ENCODE results near the gene HDAC11. TPM values are rescaled to one million over a fixed set of nuclear protein-coding genes. Genes with fewer than 3 reads are reported as not detected.
"Not testable (repeated sequence)": the region's sequence is repeated elsewhere in the genome, so short reads cannot be mapped to it uniquely, and the experiment has no call there.

Gene HDAC11
- total and polyA plus RNA-seq, 2 of the 13 experiments (the other 11 are each of a cell fraction or from before 2014, with no cell fraction given), result 13.7 to 33.1 TPM

GRCh38 chr3:13440204-13440817, 39.8 kb upstream of the HDAC11 start:
- Histone ChIP-seq H3K4me3 (replicated peaks in 1 of 3; ENCODE audit: insufficient read depth in 1 of 3, low read depth in 2 of 3, low read length in 3 of 3) (no peak overlapping the region), H3K79me2 (ENCODE audit: insufficient read depth, low read length) (no peaks in the 10 kb centered on the region), H2AFZ (ENCODE audit: low read length) (no peak overlapping the region), H3K27me3 (ENCODE audit: control insufficient read depth in 1 of 2, insufficient read depth in 2 of 2, low read length in 2 of 2) (no peaks in the 10 kb centered on the region), H4K20me1 (ENCODE audit: insufficient read depth, low read length) (no peaks in the 10 kb centered on the region), H3K4me1 (ENCODE audit: insufficient read depth, low read length) (no peaks in the 10 kb centered on the region), H3K27ac (ENCODE audit: extremely low read length, insufficient read depth, low read length) (no peak overlapping the region), H3K9me3 (ENCODE audit: low read length) (no peaks in the 10 kb centered on the region), H3K4me2 (ENCODE audit: low read depth, low read length) (no peak overlapping the region), H3K36me3 (replicated peaks in 1 of 2; ENCODE audit: control insufficient read depth in 1 of 2, insufficient read depth in 2 of 2, low read length in 2 of 2) (no peaks in the 10 kb centered on the region), H3K9ac (ENCODE audit: insufficient read depth, low read depth, low read length) (no peak overlapping the region)
- ChIA-PET CTCF (ENCODE audit: low intra/inter-chr PET ratio, low total read pairs) (no interaction called here), POLR2A (no interaction called here)
- no peak; the same call in 2 of the 3 replicates for ATAC-seq
- 31% methylated on average over 4 of the region's 4 CpGs for WGBS (ENCODE audit: low lambda C conversion rate)
- no TSS peak for BruUV-seq (replicated peaks)
- TF ChIP-seq ADNP (CRISPR knock-in tag; IDR thresholded peaks at IDR 0.05) (no peak), ATF3 (CRISPR knock-in tag; IDR thresholded peaks at IDR 0.05) (no peak), ATF2 (CRISPR knock-in tag; IDR thresholded peaks at IDR 0.05) (no peak), ZNF253 (CRISPR knock-in tag; IDR thresholded peaks at IDR 0.05; ENCODE audit: borderline replicate concordance) (no peak)
- no peak for DNase-seq (ENCODE audit: low spot score)
- intact Hi-C loops (cut with micrococcal nuclease; ENCODE audit: unreplicated experiment) (no loop called here), in situ Hi-C loops (cut with HindIII; ENCODE audit: extremely low pct_ligation_motif_present, low pct_unique_long_range_greater_than_20kb) (no loop called here)
- FAIRE-seq, result no peak

- FAIRE-seq; in situ Hi-C loops (cut with HindIII; ENCODE audit: extremely low pct_ligation_motif_present, low pct_unique_long_range_greater_than_20kb); H3K4me1 ChIP-seq (ENCODE audit: insufficient read depth, low read length); H3K4me3 ChIP-seq (replicated peaks in 1 of 3; ENCODE audit: insufficient read depth in 1 of 3, low read depth in 2 of 3, low read length in 3 of 3); POLR2A ChIA-PET; H3K27me3 ChIP-seq (ENCODE audit: control insufficient read depth in 1 of 2, insufficient read depth in 2 of 2, low read length in 2 of 2); H2AFZ ChIP-seq (ENCODE audit: low read length); intact Hi-C loops (cut with micrococcal nuclease; ENCODE audit: unreplicated experiment); H3K36me3 ChIP-seq (replicated peaks in 1 of 2; ENCODE audit: control insufficient read depth in 1 of 2, insufficient read depth in 2 of 2, low read length in 2 of 2); CTCF ChIA-PET (ENCODE audit: low intra/inter-chr PET ratio, low total read pairs); BruUV-seq (replicated peaks); H3K4me2 ChIP-seq (ENCODE audit: low read depth, low read length); H3K9me3 ChIP-seq (ENCODE audit: low read length); H3K9ac ChIP-seq (ENCODE audit: insufficient read depth, low read depth, low read length); DNase-seq (ENCODE audit: low spot score); ATAC-seq; H3K27ac ChIP-seq (ENCODE audit: extremely low read length, insufficient read depth, low read length); H4K20me1 ChIP-seq (ENCODE audit: insufficient read depth, low read length); H3K79me2 ChIP-seq (ENCODE audit: insufficient read depth, low read length): not testable (repeated sequence)
- WGBS (ENCODE audit: low lambda C conversion rate), result 72% methylated on average over 2 of the region's 2 CpGs
Observed at GRCh38 chr3:13442882-13443281, 37.2 kb upstream of the HDAC11 start.

Data from HepG2 (cell line).